ENCODE measurements around the gene TMEM178B. TPM values are rescaled to one million over a fixed set of nuclear protein-coding genes. Genes with fewer than 3 reads are reported as not detected.
A peak's percentile ranks its signal among the peaks of the same experiment; 100 is the strongest.

Gene TMEM178B
- total RNA-seq, 3 donors from 2014 or later (not counting 1 experiment from before 2014, with no cell fraction given), result not detected

GRCh38 chr7:141122736-141123135 is 48.9 kb downstream of the TMEM178B start:
- Histone ChIP-seq H3K4me3 (ENCODE audit: low read length) (no peak overlapping the region), H3K4me1 (ENCODE audit: control insufficient read depth, insufficient read depth, low read length) (no peaks in the 10 kb centered on the region), H3K27me3 (ENCODE audit: control insufficient read depth, insufficient read depth, low read length) (peaks cover 4% of the 10 kb centered on the region), H3K27ac (ENCODE audit: low read length) (no peak overlapping the region), H3K9me3 (ENCODE audit: control insufficient read depth, insufficient read depth, low read length) (no peaks in the 10 kb centered on the region), H3K36me3 (ENCODE audit: control insufficient read depth, insufficient read depth, low read length) (no peaks in the 10 kb centered on the region)
- intact Hi-C loops (cut with micrococcal nuclease), result no loop called here
- Mint-ChIP-seq H3K27me3 (ENCODE audit: low read depth in 2 of 2) (peaks cover 33 to 51% of the 10 kb centered on the region in 2 donors), H3K27ac (no peak overlapping the region), H3K4me3 (no peak overlapping the region), H3K36me3 (no peaks in the 10 kb centered on the region), H3K9me3 (no peaks in the 10 kb centered on the region), H3K4me1 (no peaks in the 10 kb centered on the region)
- WGBS (ENCODE audit: insufficient coverage), result 86% methylated on average over 2 of the region's 2 CpGs
- DNase-seq (no peak), ATAC-seq (no peak)
- TF ChIP-seq CTCF (IDR thresholded peaks at IDR 0.05), result no peak

GRCh38 chr7:141123522-141123921 is 49.7 kb downstream of the TMEM178B start:
- Histone ChIP-seq H3K36me3 (ENCODE audit: control insufficient read depth, insufficient read depth, low read length) (no peaks in the 10 kb centered on the region), H3K27me3 (ENCODE audit: control insufficient read depth, insufficient read depth, low read length) (peaks cover 4% of the 10 kb centered on the region), H3K9me3 (ENCODE audit: control insufficient read depth, insufficient read depth, low read length) (no peaks in the 10 kb centered on the region), H3K4me3 (ENCODE audit: low read length) (no peak overlapping the region), H3K4me1 (ENCODE audit: control insufficient read depth, insufficient read depth, low read length) (no peaks in the 10 kb centered on the region), H3K27ac (ENCODE audit: low read length) (no peak overlapping the region)
- no peak for TF ChIP-seq CTCF (IDR thresholded peaks at IDR 0.05)
- H3K36me3 Mint-ChIP-seq, result no peaks in the 10 kb centered on the region
- ATAC-seq (peak in 1 of 3 donors; percentile 32), DNase-seq (no peak)
- H3K27ac Mint-ChIP-seq, result no peak overlapping the region
- H3K4me1 Mint-ChIP-seq, result no peaks in the 10 kb centered on the region
- no peaks in the 10 kb centered on the region for H3K9me3 Mint-ChIP-seq
- 90% methylated on average over 1 of the region's 1 CpG for whole genome bisulfite sequencing (ENCODE audit: insufficient coverage)
- no peak overlapping the region for H3K4me3 Mint-ChIP-seq
- intact Hi-C loops (cut with micrococcal nuclease), result no loop called here
- peaks cover 33 to 48% of the 10 kb centered on the region in 2 donors for H3K27me3 Mint-ChIP-seq (ENCODE audit: low read depth in 2 of 2)

GRCh38 chr7:141126107-141126506 is 52.2 kb downstream of the TMEM178B start:
- whole genome bisulfite sequencing (ENCODE audit: insufficient coverage), result 59% methylated on average over 4 of the region's 5 CpGs
- H3K36me3 ChIP-seq (ENCODE audit: control insufficient read depth, insufficient read depth, low read length), result no peaks in the 10 kb centered on the region
- intact Hi-C loops (cut with micrococcal nuclease), result no loop called here

More at GRCh38 chr7:141126107-141126506, 52.2 kb downstream of the TMEM178B start:
- DNase-seq, result no peak
- no peak for ATAC-seq
- Histone ChIP-seq H3K4me3 (ENCODE audit: low read length) (no peak overlapping the region), H3K9me3 (ENCODE audit: control insufficient read depth, insufficient read depth, low read length) (no peaks in the 10 kb centered on the region), H3K4me1 (ENCODE audit: control insufficient read depth, insufficient read depth, low read length) (no peaks in the 10 kb centered on the region), H3K27ac (ENCODE audit: low read length) (no peak overlapping the region), H3K27me3 (ENCODE audit: control insufficient read depth, insufficient read depth, low read length) (peaks cover 5% of the 10 kb centered on the region)
- Mint-ChIP-seq H3K36me3 (no peaks in the 10 kb centered on the region), H3K27me3 (ENCODE audit: low read depth in 2 of 2) (peaks cover 25 to 47% of the 10 kb centered on the region in 2 donors), H3K9me3 (no peaks in the 10 kb centered on the region), H3K27ac (no peak overlapping the region), H3K4me1 (no peaks in the 10 kb centered on the region), H3K4me3 (no peak overlapping the region)
- TF ChIP-seq CTCF (IDR thresholded peaks at IDR 0.05), result no peak

All from natural killer cell (primary cell).